ENCODE data around the gene SV2C. TPM values are rescaled to one million over a fixed set of nuclear protein-coding genes. Genes with fewer than 3 reads are reported as not detected.

SV2C gene
- total RNA-seq, 1 experiment from 2014 or later: 0.09 TPM

DNA sequence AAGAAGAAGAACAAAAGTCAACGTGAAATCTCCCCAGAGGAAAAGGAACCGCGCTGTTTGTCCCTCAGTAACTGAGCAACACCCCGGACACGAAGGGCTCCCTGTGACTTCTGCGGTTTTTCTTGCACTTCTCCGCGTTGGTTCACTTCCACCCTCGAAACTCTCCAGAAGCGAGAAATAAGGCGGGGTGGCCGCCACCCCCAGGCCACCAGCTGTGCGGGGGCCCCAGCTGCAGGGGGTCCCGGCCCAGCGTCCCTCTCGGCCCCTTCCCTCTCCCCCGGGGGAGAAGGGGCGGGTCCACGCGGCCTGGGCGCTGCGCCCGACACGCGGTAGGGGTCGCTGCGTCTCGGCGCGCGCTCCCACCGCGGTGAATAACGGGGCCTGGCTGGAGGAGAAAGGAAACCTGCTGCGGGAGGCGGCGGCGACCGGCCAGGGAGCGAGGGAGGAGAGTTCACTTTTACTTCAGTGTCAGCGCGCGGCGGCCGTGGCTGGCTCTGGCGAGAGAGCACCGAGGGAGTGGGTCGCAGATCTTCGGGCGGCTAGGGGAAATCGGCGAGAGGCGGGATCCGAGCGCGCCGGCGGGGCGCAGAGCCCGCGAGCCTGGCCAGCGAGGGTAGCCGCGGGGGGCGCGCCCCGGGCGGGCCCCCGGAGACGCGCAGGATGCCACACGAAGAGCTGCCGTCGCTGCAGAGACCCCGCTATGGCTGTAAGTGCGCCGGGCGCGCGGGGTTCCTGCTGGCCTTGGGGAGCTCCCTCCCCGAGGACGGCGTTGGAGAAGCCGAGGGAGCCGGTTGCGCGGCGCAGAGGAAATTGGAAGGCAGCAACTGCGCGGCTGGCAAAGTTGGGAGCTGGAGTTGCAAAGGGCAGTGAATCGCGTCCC is 319.9 kb downstream of the SV2C start, which contains the start of gene IQGAP2 (continued):
- TF ChIP-seq, protein P1, sequence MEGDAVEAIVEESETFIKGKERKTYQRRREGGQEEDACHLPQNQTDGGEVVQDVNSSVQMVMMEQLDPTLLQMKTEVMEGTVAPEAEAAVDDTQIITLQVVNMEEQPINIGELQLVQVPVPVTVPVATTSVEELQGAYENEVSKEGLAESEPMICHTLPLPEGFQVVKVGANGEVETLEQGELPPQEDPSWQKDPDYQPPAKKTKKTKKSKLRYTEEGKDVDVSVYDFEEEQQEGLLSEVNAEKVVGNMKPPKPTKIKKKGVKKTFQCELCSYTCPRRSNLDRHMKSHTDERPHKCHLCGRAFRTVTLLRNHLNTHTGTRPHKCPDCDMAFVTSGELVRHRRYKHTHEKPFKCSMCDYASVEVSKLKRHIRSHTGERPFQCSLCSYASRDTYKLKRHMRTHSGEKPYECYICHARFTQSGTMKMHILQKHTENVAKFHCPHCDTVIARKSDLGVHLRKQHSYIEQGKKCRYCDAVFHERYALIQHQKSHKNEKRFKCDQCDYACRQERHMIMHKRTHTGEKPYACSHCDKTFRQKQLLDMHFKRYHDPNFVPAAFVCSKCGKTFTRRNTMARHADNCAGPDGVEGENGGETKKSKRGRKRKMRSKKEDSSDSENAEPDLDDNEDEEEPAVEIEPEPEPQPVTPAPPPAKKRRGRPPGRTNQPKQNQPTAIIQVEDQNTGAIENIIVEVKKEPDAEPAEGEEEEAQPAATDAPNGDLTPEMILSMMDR (IDR thresholded peaks at IDR 0.05): peak; percentile 68
- TF ChIP-seq TP53 (CRISPR knock-in tag; IDR thresholded peaks at IDR 0.05) (no peak), TCF7 (CRISPR knock-in tag; IDR thresholded peaks at IDR 0.05; ENCODE audit: low read depth) (no peak), ZNF416 (CRISPR knock-in tag; IDR thresholded peaks at IDR 0.05) (no peak), GTF2I (CRISPR knock-in tag; conservative IDR thresholded peaks at IDR 0.05) (no peak), NFYB (CRISPR knock-in tag; conservative IDR thresholded peaks at IDR 0.05; ENCODE audit: low read depth) (no peak), ETV6 (CRISPR knock-in tag; IDR thresholded peaks at IDR 0.05) (no peak), ZNF121 (CRISPR knock-in tag; IDR thresholded peaks at IDR 0.05) (no peak), ELF4 (CRISPR knock-in tag; IDR thresholded peaks at IDR 0.05; ENCODE audit: low read depth) (no peak; the same call in 1 of the 2 replicates), NR2C2 (CRISPR knock-in tag; IDR thresholded peaks at IDR 0.05) (no peak), SMAD3 (CRISPR knock-in tag; IDR thresholded peaks at IDR 0.05; ENCODE audit: borderline replicate concordance) (no peak), ATF1 (CRISPR knock-in tag; IDR thresholded peaks at IDR 0.05) (no peak), GABPB1 (CRISPR knock-in tag; IDR thresholded peaks at IDR 0.05) (peak; percentile 49; the same call in 1 of the 2 replicates), ESRRA (CRISPR knock-in tag; IDR thresholded peaks at IDR 0.05; ENCODE audit: borderline replicate concordance) (no peak), CREM (CRISPR knock-in tag; IDR thresholded peaks at IDR 0.05) (peak; percentile 71; the same call in 1 of the 2 replicates), SP1 (CRISPR knock-in tag; conservative IDR thresholded peaks at IDR 0.05) (peak; percentile 81), JUN (CRISPR knock-in tag; IDR thresholded peaks at IDR 0.05) (no peak), ZNF232 (CRISPR knock-in tag; IDR thresholded peaks at IDR 0.05) (no peak), HMGA2 (CRISPR knock-in tag; IDR thresholded peaks at IDR 0.05) (no peak), PRRX2 (CRISPR knock-in tag; IDR thresholded peaks at IDR 0.05) (no peak), SMAD4 (CRISPR knock-in tag; IDR thresholded peaks at IDR 0.05) (no peak)
- TF ChIP-seq, protein P2, sequence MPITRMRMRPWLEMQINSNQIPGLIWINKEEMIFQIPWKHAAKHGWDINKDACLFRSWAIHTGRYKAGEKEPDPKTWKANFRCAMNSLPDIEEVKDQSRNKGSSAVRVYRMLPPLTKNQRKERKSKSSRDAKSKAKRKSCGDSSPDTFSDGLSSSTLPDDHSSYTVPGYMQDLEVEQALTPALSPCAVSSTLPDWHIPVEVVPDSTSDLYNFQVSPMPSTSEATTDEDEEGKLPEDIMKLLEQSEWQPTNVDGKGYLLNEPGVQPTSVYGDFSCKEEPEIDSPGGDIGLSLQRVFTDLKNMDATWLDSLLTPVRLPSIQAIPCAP (CRISPR knock-in tag; IDR thresholded peaks at IDR 0.05): no peak
- TF ChIP-seq, protein P3, sequence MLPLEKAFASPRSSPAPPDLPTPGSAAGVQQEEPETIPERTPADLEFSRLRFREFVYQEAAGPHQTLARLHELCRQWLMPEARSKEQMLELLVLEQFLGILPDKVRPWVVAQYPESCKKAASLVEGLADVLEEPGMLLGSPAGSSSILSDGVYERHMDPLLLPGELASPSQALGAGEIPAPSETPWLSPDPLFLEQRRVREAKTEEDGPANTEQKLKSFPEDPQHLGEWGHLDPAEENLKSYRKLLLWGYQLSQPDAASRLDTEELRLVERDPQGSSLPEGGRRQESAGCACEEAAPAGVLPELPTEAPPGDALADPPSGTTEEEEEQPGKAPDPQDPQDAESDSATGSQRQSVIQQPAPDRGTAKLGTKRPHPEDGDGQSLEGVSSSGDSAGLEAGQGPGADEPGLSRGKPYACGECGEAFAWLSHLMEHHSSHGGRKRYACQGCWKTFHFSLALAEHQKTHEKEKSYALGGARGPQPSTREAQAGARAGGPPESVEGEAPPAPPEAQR (CRISPR knock-in tag; IDR thresholded peaks at IDR 0.05): no peak
- TF ChIP-seq, protein P4, sequence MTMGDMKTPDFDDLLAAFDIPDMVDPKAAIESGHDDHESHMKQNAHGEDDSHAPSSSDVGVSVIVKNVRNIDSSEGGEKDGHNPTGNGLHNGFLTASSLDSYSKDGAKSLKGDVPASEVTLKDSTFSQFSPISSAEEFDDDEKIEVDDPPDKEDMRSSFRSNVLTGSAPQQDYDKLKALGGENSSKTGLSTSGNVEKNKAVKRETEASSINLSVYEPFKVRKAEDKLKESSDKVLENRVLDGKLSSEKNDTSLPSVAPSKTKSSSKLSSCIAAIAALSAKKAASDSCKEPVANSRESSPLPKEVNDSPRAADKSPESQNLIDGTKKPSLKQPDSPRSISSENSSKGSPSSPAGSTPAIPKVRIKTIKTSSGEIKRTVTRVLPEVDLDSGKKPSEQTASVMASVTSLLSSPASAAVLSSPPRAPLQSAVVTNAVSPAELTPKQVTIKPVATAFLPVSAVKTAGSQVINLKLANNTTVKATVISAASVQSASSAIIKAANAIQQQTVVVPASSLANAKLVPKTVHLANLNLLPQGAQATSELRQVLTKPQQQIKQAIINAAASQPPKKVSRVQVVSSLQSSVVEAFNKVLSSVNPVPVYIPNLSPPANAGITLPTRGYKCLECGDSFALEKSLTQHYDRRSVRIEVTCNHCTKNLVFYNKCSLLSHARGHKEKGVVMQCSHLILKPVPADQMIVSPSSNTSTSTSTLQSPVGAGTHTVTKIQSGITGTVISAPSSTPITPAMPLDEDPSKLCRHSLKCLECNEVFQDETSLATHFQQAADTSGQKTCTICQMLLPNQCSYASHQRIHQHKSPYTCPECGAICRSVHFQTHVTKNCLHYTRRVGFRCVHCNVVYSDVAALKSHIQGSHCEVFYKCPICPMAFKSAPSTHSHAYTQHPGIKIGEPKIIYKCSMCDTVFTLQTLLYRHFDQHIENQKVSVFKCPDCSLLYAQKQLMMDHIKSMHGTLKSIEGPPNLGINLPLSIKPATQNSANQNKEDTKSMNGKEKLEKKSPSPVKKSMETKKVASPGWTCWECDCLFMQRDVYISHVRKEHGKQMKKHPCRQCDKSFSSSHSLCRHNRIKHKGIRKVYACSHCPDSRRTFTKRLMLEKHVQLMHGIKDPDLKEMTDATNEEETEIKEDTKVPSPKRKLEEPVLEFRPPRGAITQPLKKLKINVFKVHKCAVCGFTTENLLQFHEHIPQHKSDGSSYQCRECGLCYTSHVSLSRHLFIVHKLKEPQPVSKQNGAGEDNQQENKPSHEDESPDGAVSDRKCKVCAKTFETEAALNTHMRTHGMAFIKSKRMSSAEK (CRISPR knock-in tag; IDR thresholded peaks at IDR 0.05; ENCODE audit: borderline replicate concordance): no peak
- TF ChIP-seq, protein P5, sequence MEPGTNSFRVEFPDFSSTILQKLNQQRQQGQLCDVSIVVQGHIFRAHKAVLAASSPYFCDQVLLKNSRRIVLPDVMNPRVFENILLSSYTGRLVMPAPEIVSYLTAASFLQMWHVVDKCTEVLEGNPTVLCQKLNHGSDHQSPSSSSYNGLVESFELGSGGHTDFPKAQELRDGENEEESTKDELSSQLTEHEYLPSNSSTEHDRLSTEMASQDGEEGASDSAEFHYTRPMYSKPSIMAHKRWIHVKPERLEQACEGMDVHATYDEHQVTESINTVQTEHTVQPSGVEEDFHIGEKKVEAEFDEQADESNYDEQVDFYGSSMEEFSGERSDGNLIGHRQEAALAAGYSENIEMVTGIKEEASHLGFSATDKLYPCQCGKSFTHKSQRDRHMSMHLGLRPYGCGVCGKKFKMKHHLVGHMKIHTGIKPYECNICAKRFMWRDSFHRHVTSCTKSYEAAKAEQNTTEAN (CRISPR knock-in tag; IDR thresholded peaks at IDR 0.05): peak; percentile 79; the same call in 1 of the 2 replicates
- TF ChIP-seq, protein P6, sequence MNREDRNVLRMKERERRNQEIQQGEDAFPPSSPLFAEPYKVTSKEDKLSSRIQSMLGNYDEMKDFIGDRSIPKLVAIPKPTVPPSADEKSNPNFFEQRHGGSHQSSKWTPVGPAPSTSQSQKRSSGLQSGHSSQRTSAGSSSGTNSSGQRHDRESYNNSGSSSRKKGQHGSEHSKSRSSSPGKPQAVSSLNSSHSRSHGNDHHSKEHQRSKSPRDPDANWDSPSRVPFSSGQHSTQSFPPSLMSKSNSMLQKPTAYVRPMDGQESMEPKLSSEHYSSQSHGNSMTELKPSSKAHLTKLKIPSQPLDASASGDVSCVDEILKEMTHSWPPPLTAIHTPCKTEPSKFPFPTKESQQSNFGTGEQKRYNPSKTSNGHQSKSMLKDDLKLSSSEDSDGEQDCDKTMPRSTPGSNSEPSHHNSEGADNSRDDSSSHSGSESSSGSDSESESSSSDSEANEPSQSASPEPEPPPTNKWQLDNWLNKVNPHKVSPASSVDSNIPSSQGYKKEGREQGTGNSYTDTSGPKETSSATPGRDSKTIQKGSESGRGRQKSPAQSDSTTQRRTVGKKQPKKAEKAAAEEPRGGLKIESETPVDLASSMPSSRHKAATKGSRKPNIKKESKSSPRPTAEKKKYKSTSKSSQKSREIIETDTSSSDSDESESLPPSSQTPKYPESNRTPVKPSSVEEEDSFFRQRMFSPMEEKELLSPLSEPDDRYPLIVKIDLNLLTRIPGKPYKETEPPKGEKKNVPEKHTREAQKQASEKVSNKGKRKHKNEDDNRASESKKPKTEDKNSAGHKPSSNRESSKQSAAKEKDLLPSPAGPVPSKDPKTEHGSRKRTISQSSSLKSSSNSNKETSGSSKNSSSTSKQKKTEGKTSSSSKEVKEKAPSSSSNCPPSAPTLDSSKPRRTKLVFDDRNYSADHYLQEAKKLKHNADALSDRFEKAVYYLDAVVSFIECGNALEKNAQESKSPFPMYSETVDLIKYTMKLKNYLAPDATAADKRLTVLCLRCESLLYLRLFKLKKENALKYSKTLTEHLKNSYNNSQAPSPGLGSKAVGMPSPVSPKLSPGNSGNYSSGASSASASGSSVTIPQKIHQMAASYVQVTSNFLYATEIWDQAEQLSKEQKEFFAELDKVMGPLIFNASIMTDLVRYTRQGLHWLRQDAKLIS (CRISPR knock-in tag; IDR thresholded peaks at IDR 0.05; ENCODE audit: borderline replicate concordance): no peak
- TF ChIP-seq, protein P7, sequence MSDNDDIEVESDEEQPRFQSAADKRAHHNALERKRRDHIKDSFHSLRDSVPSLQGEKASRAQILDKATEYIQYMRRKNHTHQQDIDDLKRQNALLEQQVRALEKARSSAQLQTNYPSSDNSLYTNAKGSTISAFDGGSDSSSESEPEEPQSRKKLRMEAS (CRISPR knock-in tag; IDR thresholded peaks at IDR 0.05): peak; percentile 51; the same call in 1 of the 2 replicates
